Measurements from ENCODE around the gene TMC4.
"Not testable (repeated sequence)": the region's sequence is repeated elsewhere in the genome, so short reads cannot be mapped to it uniquely, and the experiment has no call there.

Gene TMC4

GRCh38 chr19:54172471-54173358, at the start of gene TMC4:
TSS of gene TMC4 (minus strand) at chr19:54173160. CDS start at chr19:54173117, 43 bp downstream.
- DNase-seq (ENCODE audit: low spot score): no peak

DNA sequence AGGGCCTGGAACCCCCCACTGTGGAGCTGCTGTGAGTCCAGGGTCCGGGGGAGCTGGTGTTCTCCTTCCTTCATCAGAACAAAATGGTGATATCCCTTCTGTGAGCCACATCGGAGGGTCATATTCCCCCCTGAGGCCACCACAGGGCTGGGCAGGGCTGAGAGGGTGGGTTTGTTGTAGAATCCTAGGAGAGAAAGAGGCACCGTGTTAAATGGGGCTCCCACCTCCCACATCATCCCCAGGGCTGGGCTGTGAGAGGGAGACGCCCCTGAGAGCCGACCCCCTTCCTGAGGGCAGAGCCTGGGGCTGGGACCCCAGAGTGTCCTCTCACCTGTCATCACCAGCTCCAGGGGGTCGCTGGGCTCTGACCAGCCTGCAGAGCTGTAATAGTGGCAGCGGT, 49.0 kb upstream of the TMC4 start:
- not testable (repeated sequence) for DNase-seq (ENCODE audit: low spot score)

DNA sequence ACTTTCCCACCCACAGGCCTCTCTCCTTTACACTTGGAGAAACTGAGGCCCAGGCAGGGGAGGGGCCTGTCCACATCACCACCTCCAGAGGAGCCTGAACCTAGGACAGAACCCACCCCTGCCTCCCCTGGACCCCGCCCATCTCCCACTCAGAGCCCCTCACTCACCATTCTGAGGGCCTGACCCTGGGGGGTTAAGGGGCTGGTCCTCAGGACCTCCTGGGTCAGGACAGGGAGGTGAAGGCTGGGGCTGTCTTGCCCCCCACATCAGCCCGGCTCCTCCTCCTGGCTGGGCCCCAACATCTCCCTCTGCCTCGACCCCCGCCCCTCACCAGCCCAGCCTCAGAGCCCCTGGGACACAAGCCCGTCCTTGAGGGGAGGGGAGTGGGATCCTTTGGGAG, 46.7 kb upstream of the TMC4 start:
- not testable (repeated sequence) for DNase-seq (ENCODE audit: low spot score)

- DNase-seq (ENCODE audit: low spot score): no peak
These were observed 46.2 kb upstream of the TMC4 start for GRCh38 chr19:54218960-54219661.

GRCh38 chr19:54218259-54218658, 45.3 kb upstream of the TMC4 start:
- DNase-seq (ENCODE audit: low spot score): no peak

GRCh38 chr19:54217517-54218247, 44.7 kb upstream of the TMC4 start:
- not testable (repeated sequence) for DNase-seq (ENCODE audit: low spot score)

DNA sequence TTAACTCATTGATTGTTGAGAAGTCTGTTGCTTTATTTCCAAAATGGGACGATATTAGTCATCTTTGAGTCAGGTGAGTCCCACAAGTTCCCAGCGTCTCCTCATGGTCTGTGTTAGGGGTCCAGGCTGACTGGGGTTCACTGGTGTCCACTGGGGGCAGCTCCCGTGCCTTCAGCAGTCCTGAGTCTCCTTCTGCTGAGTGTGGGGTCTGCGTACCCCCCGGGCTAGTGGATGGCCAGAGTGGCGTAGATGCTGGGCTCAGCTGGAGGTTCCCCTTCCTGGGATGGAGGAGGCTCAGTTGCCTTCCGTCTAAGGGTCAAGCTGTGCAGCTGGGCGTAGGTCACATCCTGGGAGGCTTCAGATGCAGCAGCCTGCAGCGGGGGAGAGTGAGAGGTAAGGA, 43.9 kb upstream of the TMC4 start:
- no peak for DNase-seq (ENCODE audit: low spot score)

- not testable (repeated sequence) for DNase-seq (ENCODE audit: low spot score)
These were observed 41.8 kb upstream of the TMC4 start for GRCh38 chr19:54214734-54215133.

DNA sequence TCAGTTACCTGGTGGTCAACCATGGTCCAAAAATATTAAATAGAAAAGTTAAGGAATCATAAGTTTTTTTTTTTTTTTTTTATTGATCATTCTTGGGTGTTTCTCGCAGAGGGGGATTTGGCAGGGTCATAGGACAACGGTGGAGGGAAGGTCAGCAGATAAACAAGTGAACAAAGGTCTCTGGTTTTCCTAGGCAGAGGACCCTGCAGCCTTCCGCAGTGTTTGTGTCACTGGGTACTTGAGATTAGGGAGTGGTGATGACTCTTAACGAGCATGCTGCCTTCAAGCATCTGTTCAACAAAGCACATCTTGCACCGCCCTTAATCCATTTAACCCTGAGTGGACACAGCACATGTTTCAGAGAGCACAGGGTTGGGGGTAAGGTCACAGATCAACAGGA, 41.3 kb upstream of the TMC4 start:
- DNase-seq (ENCODE audit: low spot score): not testable (repeated sequence)

DNA sequence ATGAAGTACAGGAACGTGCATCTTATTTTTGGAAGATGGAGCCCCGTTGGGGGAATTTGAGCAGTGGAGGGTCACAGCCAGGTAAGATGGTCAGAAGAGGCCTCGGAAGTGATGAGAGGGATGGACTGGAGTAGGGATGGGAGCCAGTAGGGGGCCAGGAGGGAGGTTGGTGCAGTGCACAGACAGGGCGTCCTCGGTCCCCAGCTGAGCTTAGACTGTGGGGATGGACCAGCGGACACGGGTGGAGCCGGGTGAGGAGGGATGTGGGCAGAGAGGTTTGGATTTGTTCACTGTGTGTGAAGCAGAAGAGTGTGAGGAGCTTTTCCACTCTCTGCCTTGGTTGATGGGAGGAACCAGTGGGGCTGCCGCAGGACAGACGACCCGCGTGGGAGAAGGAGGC, 38.3 kb upstream of the TMC4 start:
- DNase-seq (ENCODE audit: low spot score): no peak

DNA sequence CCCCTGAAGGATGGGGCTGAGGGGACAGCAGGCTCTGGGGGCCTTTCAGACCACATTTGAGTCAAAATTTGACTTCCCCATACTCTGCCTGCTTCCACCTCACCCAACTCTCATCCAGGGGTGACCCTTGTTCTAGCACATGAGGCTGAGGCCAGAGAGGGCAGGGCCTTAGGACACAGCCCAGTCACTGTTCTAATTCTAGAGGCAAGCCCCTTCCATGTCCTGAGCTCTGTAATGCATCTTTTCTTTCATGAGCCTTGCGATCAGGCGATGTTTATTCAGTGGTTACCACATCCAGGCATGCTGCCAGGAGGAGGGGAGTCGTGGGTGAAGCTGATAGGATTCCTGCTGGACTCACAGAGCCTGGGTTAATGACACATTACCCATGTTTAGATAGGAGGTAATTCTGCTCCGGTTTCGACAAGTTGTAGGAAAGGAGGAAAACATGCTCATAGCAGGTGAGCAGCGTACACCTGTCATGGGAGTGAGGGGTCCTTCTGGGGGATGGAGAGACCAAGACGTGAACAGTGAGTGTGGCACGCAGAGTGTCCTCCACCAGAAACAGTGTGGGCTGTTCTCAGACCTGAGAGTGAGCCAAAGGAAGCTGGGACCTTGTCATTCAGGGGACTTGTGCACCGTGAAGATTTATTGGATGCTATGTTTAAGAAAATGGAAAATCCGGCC, 37.0 kb upstream of the TMC4 start:
- peak; percentile 83 for DNase-seq (ENCODE audit: low spot score)

- DNase-seq (ENCODE audit: low spot score): peak; percentile 47
These were observed 36.3 kb upstream of the TMC4 start for GRCh38 chr19:54209058-54209810.

- DNase-seq (ENCODE audit: low spot score): no peak
These were observed 35.8 kb upstream of the TMC4 start for GRCh38 chr19:54208784-54209057.

- peak; percentile 67 for DNase-seq (ENCODE audit: low spot score)
These were observed 35.2 kb upstream of the TMC4 start for GRCh38 chr19:54207983-54208783.

DNA sequence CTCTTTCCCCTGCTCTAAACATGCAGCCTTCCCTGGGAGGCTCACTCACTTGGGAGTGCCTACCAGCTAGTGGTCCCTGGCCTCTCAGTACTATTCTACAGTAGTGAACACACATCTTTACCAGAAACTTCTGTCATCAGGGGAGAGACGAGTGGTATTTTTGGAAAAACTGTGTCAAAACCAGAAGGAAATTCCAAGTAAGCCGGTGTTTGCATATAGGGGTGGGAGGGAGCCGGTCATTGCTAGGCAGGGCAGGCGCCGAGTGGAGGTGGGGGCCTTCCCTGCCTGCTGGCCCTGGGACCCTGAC, 34.7 kb upstream of the TMC4 start:
- no peak for DNase-seq (ENCODE audit: low spot score)

DNA sequence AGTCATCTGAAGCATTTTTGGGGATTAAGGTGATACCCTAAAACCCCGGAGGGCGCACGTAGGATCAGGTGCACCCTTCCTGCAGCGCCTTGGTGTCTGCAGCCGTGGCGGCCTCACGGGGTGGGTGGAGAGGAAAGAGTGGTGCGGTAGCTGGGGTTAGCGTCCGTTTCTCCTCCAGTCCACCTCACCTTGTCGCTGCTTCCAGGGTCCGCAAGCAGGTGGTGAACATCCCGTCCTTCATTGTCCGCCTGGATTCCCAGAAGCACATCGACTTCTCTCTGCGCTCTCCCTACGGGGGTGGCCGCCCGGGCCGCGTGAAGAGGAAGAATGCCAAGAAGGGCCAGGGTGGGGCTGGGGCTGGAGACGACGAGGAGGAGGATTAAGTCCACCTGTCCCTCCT, 34.2 kb upstream of the TMC4 start:
- not testable (repeated sequence) for DNase-seq (ENCODE audit: low spot score)

DNA sequence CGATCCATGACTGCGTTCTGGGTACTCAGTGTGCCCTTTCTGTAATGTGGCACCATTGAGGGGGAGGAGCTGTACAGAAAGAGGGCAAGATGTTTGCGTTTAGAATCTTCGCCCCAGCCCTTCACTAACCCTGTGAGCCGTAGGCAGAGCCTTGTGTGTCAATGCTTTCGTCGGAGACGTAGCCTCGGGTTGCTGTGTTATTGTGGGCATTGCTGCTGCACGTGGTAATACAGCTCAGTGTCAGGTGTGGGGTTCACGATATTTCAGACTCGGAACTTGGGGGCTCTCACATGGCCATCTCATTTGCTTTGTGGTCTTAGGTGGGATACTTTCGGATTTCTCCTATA, 33.8 kb upstream of the TMC4 start:
- no peak for DNase-seq (ENCODE audit: low spot score)

GRCh38 chr19:54206030-54206830, 33.3 kb upstream of the TMC4 start:
- DNase-seq (ENCODE audit: low spot score): no peak

DNA sequence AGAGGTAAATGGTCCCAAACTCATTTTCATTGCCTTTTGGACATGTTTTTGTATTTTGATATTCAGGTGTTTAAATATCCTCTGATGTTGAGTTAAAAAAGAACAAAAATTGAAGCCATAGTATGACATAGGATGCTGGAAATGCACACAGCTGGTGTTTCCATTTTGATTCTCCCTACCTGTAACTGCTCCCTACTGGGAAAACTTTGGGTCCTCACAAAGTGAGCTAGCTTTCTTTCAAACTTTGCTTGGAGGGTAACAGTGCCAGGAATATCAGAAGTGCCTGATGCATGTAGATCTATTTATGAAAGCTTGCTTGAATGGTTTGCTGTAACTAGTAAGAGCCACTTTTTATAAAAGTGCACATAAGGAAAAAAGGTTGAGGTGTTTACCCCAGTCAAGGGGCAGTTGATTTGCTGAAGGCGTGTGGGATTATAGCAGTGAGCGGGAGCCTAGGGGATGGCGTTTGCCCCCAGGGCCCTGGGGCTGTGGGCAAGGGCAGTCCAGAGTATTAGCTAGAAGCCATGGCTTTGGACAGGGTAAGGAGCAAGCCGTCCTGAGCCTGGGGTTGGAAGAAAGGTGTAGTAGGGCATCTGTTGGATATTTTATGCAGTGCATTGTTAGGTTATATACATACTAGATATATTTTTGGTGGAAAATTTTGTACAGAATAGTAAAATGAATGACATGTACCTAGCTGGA, 32.0 kb upstream of the TMC4 start:
- DNase-seq (ENCODE audit: low spot score): no peak
